Transverse colon (tissue), 4 donors: Measurements from ENCODE around the gene MAST4. TPM values are rescaled to one million over a fixed set of nuclear protein-coding genes. Genes with fewer than 3 reads are reported as not detected.

ENCODE experiments used
- DNase-seq: peaks from one replicate; pipeline ENCODE4 v3.0.0-alpha.2; 2019
- H3K27ac ChIP-seq, 4 donors: fragments of 200-600 bp; sonication (generic); 2 replicates each; pipeline ENCODE4 v1.5.1; 2016 to 2018; ENCODE audit warnings: inconsistent platforms in 4 of 4
- H3K27me3 ChIP-seq: fragments of 200-600 bp; sonication (generic); 2 replicates; pipeline ENCODE4 v1.5.1; 2017; ENCODE audit warnings: inconsistent platforms
- H3K36me3 ChIP-seq, 4 donors: fragments of 200-600 bp; sonication (generic); 2 replicates each; pipeline ENCODE4 v1.5.1; 2017 to 2019; ENCODE audit warnings: inconsistent platforms in 4 of 4
- H3K4me1 ChIP-seq, 4 donors: fragments of 200-600 bp; sonication (generic); 2 replicates each; pipeline ENCODE4 v1.5.1; 2017 to 2020; ENCODE audit warnings: inconsistent platforms in 4 of 4
- H3K4me3 ChIP-seq, 4 donors: fragments of 200-600 bp; sonication (generic); 1 replicate in 1 of 4; 2 replicates in 3 of 4; pipeline versions ENCODE4 v1.5.1 to v1.6.1; 2017 to 2019; ENCODE audit warnings: inconsistent platforms in 4 of 4
- H3K9me3 ChIP-seq, 2 donors: fragments of 200-600 bp; sonication (generic); 2 replicates each; pipeline ENCODE4 v1.5.1; 2017 to 2019; ENCODE audit warnings: inconsistent platforms in 2 of 2
- EP300 ChIP-seq: sonication (generic); formaldehyde crosslinking; IDR thresholded peaks from one replicate; pipeline ENCODE4 v1.6.1; 2017; ENCODE audit warnings: antibody characterized with exemption, low read depth
- POLR2A ChIP-seq: fragments of 450-650 bp; IDR thresholded peaks from one replicate; pipeline ENCODE4 v1.6.1; 2016; ENCODE audit warnings: antibody characterized with exemption, mild to moderate bottlenecking, moderate library complexity
- POLR2AphosphoS5 ChIP-seq, 3 donors: sonication (generic); formaldehyde crosslinking; IDR thresholded peaks; one replicate each; pipeline ENCODE4 v1.6.1; 2016; ENCODE audit warnings: antibody characterized with exemption in 3 of 3
- WGBS, 2 donors: methylation state at CpG; one replicate each; pipeline ENCODE4 v1.1.5; 2018; ENCODE audit warnings: low coverage in 1 of 2; 5-methylcytosine and 5-hydroxymethylcytosine counted together
- in situ Hi-C, 4 donors: fragments of 200-750 bp; cut with MboI; loops; one replicate each; pipeline versions ENCODE4 v1.15.0 to v1.15.1; 2017; ENCODE audit warnings: low sequenced_read_pairs in 3 of 4, low pct_ligation_motif_present in 1 of 4, low pct_unique_long_range_greater_than_20kb in 1 of 4
- intact Hi-C: fragments of 100-400 bp; cut with DNase I; formaldehyde crosslinking; loops from one replicate; pipeline ENCODE4 v1.15.1; 2023; ENCODE audit warnings: low total_unique reads
- total RNA-seq, 4 donors: library from RNA; depleted of rRNA; stranded (reverse); fragments of >200 nt; gene quantifications; one replicate each; pipeline ENCODE4 v1.1.0, GENCODE V29; 2016
- TF ChIP-seq, protein P1 (sequence below), 5 experiments: fragments of 200-600 bp in 3 of 5; fragments of 450-650 bp in 2 of 5; sonication (generic) in 3 of 5; IDR thresholded peaks; 1 replicate in 2 of 5; 2 replicates in 3 of 5; pipeline ENCODE4 v1.5.1; 2016 to 2017; ENCODE audit warnings: antibody characterized with exemption in 5 of 5, inconsistent platforms in 3 of 5, mild to moderate bottlenecking in 2 of 5, moderate library complexity in 1 of 5

The MAST4 gene
- total RNA-seq, 4 donors from 2014 or later: 20.3 to 46.8 (median 35.4) TPM

DNA sequence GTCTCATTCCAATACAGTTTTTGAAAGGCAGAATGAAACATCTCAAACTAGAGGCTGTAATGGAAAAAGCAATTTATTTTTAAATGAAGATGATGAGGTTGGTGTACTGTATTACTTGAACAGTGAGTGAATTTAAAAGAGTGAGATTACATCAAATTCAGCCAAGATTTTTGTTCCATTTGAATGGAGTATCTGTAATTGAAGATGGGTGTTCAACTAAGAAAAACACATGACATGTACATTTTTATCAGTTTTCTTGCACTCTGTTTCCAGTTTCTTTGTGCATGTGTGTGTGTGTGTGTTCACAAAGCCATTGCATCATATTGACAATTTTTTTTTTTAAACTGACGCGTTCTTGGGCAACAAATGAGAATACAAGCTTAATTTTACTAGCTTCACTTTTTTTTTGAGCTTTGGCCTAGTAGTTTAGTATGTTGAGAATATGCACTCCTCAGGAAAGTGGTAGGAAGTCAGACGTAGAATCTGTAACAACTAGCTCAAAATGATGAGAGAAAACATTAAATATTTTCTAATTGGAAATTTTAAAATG, 243.5 kb downstream of the MAST4 start:
- H3K27ac ChIP-seq: no peak overlapping the region
- no peak overlapping the region for H3K4me3 ChIP-seq
- TF ChIP-seq, protein P1, sequence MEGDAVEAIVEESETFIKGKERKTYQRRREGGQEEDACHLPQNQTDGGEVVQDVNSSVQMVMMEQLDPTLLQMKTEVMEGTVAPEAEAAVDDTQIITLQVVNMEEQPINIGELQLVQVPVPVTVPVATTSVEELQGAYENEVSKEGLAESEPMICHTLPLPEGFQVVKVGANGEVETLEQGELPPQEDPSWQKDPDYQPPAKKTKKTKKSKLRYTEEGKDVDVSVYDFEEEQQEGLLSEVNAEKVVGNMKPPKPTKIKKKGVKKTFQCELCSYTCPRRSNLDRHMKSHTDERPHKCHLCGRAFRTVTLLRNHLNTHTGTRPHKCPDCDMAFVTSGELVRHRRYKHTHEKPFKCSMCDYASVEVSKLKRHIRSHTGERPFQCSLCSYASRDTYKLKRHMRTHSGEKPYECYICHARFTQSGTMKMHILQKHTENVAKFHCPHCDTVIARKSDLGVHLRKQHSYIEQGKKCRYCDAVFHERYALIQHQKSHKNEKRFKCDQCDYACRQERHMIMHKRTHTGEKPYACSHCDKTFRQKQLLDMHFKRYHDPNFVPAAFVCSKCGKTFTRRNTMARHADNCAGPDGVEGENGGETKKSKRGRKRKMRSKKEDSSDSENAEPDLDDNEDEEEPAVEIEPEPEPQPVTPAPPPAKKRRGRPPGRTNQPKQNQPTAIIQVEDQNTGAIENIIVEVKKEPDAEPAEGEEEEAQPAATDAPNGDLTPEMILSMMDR (IDR thresholded peaks at IDR 0.05): no peak
- no peak for TF ChIP-seq POLR2AphosphoS5 (IDR thresholded peaks at IDR 0.05)
- TF ChIP-seq EP300: no peak
- no peaks in the 10 kb centered on the region for H3K27me3 ChIP-seq
- H3K36me3 ChIP-seq: no peaks in the 10 kb centered on the region
- WGBS, 2 donors: 92 to 100% methylated on average over 3 of the region's 3 CpGs
- no peaks in the 10 kb centered on the region for H3K4me1 ChIP-seq
- DNase-seq: no peak
- no peaks in the 10 kb centered on the region for H3K9me3 ChIP-seq
- intact Hi-C loops (loop anchor here (10.0 kb wide), 1 partner anchor 755 kb away; no protein-coding TSS in a partner anchor), in situ Hi-C loops (no loop called here)

DNA sequence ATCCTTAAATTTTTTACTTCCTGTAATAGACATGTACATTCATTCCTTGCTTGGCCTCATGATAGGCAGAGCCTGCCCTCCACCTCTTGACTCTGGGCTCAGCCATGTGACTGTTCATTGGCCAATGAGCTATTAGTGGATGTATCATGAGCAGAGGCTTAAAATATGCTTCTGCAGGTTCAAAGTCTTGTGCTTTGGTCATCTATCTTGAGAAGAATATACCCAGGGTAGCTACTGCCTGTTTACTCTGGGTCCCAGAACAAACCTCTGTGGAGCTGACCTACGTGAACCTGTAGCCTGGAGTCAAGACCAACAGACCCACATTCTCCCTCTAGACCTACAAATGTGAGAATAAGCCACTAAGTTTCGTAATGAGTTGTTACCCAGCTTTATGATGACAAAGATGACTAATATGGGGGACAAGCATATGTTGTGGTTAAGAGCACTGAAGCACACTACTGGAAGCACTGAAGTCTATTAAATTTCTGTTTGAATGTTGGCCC, 244.4 kb downstream of the MAST4 start:
- H3K27ac ChIP-seq: no peak overlapping the region
- in situ Hi-C loops: no loop called here
- 55% methylated on average over 2 of the region's 2 CpGs; no CpG with 5 or more reads in 1 of the 2 donors for WGBS, 2 donors

GRCh38 chr5:66841264-66841663, 245.1 kb downstream of the MAST4 start:
- Histone ChIP-seq H3K27ac (no peak overlapping the region), H3K4me3 (no peak overlapping the region), H3K36me3 (no peaks in the 10 kb centered on the region), H3K9me3 (no peaks in the 10 kb centered on the region), H3K4me1 (no peaks in the 10 kb centered on the region), H3K27me3 (no peaks in the 10 kb centered on the region)
- intact Hi-C loops: no loop called here
- no peak for DNase-seq
- in situ Hi-C loops: no loop called here
- 80 to 87% methylated on average over 1 of the region's 1 CpG for WGBS, 2 donors
- TF ChIP-seq POLR2A (no peak), POLR2AphosphoS5 (IDR thresholded peaks at IDR 0.05) (no peak), EP300 (no peak)
- TF ChIP-seq, protein P1 (IDR thresholded peaks at IDR 0.05): no peak

More for the DNA sequence above, 244.4 kb downstream of the MAST4 start:
- no peaks in the 10 kb centered on the region for H3K27me3 ChIP-seq
- no peak for TF ChIP-seq POLR2AphosphoS5 (IDR thresholded peaks at IDR 0.05)
- no peak for TF ChIP-seq POLR2A
- no peak for TF ChIP-seq EP300
- TF ChIP-seq, protein P1 (IDR thresholded peaks at IDR 0.05): no peak
- no peaks in the 10 kb centered on the region for H3K9me3 ChIP-seq
- intact Hi-C loops: no loop called here
- no peaks in the 10 kb centered on the region for H3K36me3 ChIP-seq
- no peak for DNase-seq
- no peaks in the 10 kb centered on the region for H3K4me1 ChIP-seq
- no peak overlapping the region for H3K4me3 ChIP-seq

DNA sequence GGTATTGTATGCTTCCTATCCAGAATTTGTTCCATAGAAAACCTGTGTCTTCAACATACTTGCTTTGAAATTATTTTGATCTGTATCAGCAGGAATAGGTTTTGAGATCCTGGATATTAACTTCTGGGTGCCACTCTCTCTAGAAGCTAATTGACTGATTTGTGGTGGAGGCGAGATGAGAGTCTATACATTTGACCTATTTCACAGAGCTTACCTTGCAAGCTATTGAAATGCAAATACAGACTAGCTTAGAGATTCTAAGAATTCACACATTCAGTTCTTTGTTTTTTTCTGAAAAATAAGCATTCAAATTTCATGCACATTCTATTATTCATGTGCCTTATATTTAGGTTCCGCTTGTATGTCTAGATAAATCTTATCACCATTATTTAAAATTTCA, 246.3 kb downstream of the MAST4 start:
- Histone ChIP-seq H3K27me3 (no peaks in the 10 kb centered on the region), H3K4me3 (no peak overlapping the region), H3K4me1 (no peaks in the 10 kb centered on the region), H3K9me3 (no peaks in the 10 kb centered on the region), H3K27ac (no peak overlapping the region), H3K36me3 (no peaks in the 10 kb centered on the region)
- in situ Hi-C loops (no loop called here), intact Hi-C loops (no loop called here)
- TF ChIP-seq, protein P1 (IDR thresholded peaks at IDR 0.05): no peak
- no peak for TF ChIP-seq EP300
- TF ChIP-seq POLR2AphosphoS5 (IDR thresholded peaks at IDR 0.05): no peak
- no peak for TF ChIP-seq POLR2A
- DNase-seq: no peak
- WGBS, 2 donors: 86 to 99% methylated on average over 2 of the region's 2 CpGs
